Activated naive CD8-positive, alpha-beta T cell (primary cell): ENCODE measurements around the gene SYN1.
"Not testable (repeated sequence)": the region's sequence is repeated elsewhere in the genome, so short reads cannot be mapped to it uniquely, and the experiment has no call there.

ENCODE experiments used
- H3K27ac Mint-ChIP-seq: one replicate; pipeline ENCODE4 v1.8.0; 2021; ENCODE audit warnings: mixed read lengths
- H3K27me3 Mint-ChIP-seq: one replicate; pipeline ENCODE4 v1.8.0; 2021; ENCODE audit warnings: mixed read lengths
- H3K36me3 Mint-ChIP-seq: one replicate; pipeline ENCODE4 v1.8.0; 2021; ENCODE audit warnings: mixed read lengths
- H3K4me1 Mint-ChIP-seq: one replicate; pipeline ENCODE4 v1.8.0; 2021; ENCODE audit warnings: low read depth, mixed read lengths
- H3K4me3 Mint-ChIP-seq: one replicate; pipeline ENCODE4 v1.8.0; 2021; ENCODE audit warnings: mild to moderate bottlenecking, mixed read lengths
- H3K9me3 Mint-ChIP-seq: one replicate; pipeline ENCODE4 v1.8.0; 2021; ENCODE audit warnings: low read depth, mixed read lengths

SYN1 gene

GRCh38 chrX:47619486-47620302, at the start of gene SYN1:
Gene SYN1, minus strand, starts transcription at chrX:47619857. Its CDS starts 129 bp downstream, at chrX:47619728.
- Mint-ChIP-seq H3K9me3 (no peaks in the 10 kb centered on the region), H3K27me3 (no peaks in the 10 kb centered on the region), H3K27ac (no peak within 1 kb of the TSS), H3K4me1 (peaks cover 17% of the 10 kb centered on the region), H3K4me3 (peak within 1 kb of the TSS; percentile 75), H3K36me3 (no peaks in the 10 kb centered on the region)

GRCh38 chrX:47665797-47666196, 46.1 kb upstream of the SYN1 start:
- not testable (repeated sequence) for H3K4me3 Mint-ChIP-seq, H3K27me3 Mint-ChIP-seq, H3K36me3 Mint-ChIP-seq, H3K9me3 Mint-ChIP-seq, H3K27ac Mint-ChIP-seq
- peaks cover 11% of the 10 kb centered on the region for H3K4me1 Mint-ChIP-seq

GRCh38 chrX:47664737-47665136, 45.1 kb upstream of the SYN1 start:
- Mint-ChIP-seq H3K27me3 (no peaks in the 10 kb centered on the region), H3K4me1 (peaks cover 13% of the 10 kb centered on the region), H3K27ac (peak overlapping the region; percentile 66), H3K9me3 (no peaks in the 10 kb centered on the region), H3K4me3 (no peak overlapping the region), H3K36me3 (no peaks in the 10 kb centered on the region)

- Mint-ChIP-seq H3K27ac (peak overlapping the region; percentile 97), H3K4me3 (peak overlapping the region; percentile 52), H3K4me1 (peaks cover 25% of the 10 kb centered on the region), H3K27me3 (no peaks in the 10 kb centered on the region), H3K36me3 (no peaks in the 10 kb centered on the region), H3K9me3 (no peaks in the 10 kb centered on the region)
These were observed 42.5 kb upstream of the SYN1 start for GRCh38 chrX:47662144-47662657.

- Mint-ChIP-seq H3K27ac (no peak overlapping the region), H3K4me3 (no peak overlapping the region), H3K4me1 (peaks cover 30% of the 10 kb centered on the region), H3K36me3 (no peaks in the 10 kb centered on the region), H3K27me3 (no peaks in the 10 kb centered on the region), H3K9me3 (no peaks in the 10 kb centered on the region)
These were observed 41.9 kb upstream of the SYN1 start for GRCh38 chrX:47661539-47661938.

GRCh38 chrX:47659421-47659726, 39.7 kb upstream of the SYN1 start:
- H3K27me3 Mint-ChIP-seq: no peaks in the 10 kb centered on the region
- peak overlapping the region; percentile 96 for H3K27ac Mint-ChIP-seq
- H3K4me1 Mint-ChIP-seq: peaks cover 37% of the 10 kb centered on the region
- H3K36me3 Mint-ChIP-seq: peaks cover 2% of the 10 kb centered on the region
- H3K4me3 Mint-ChIP-seq: peak overlapping the region; percentile 90
- no peaks in the 10 kb centered on the region for H3K9me3 Mint-ChIP-seq

- H3K27ac Mint-ChIP-seq: peak within 1 kb of the TSS; percentile 96
- no peaks in the 10 kb centered on the region for H3K9me3 Mint-ChIP-seq
- H3K27me3 Mint-ChIP-seq: no peaks in the 10 kb centered on the region
- peaks cover 37% of the 10 kb centered on the region for H3K4me1 Mint-ChIP-seq
- peaks cover 2% of the 10 kb centered on the region for H3K36me3 Mint-ChIP-seq
- H3K4me3 Mint-ChIP-seq: peak within 1 kb of the TSS; percentile 90
These were observed 39.2 kb upstream of the SYN1 start, which contains the start of gene UXT for GRCh38 chrX:47658684-47659420. Gene UXT, minus strand, starts transcription at chrX:47659180. Its CDS starts 253 bp downstream, at chrX:47658927.

- Mint-ChIP-seq H3K36me3 (peaks cover 2% of the 10 kb centered on the region), H3K4me3 (peak overlapping the region; percentile 90), H3K9me3 (no peaks in the 10 kb centered on the region), H3K27ac (peak overlapping the region; percentile 96), H3K4me1 (peaks cover 41% of the 10 kb centered on the region), H3K27me3 (no peaks in the 10 kb centered on the region)
These were observed 38.6 kb upstream of the SYN1 start for GRCh38 chrX:47658301-47658683.

- peaks cover 5% of the 10 kb centered on the region for H3K36me3 Mint-ChIP-seq
- H3K4me3 Mint-ChIP-seq: peak overlapping the region; percentile 89
- no peaks in the 10 kb centered on the region for H3K9me3 Mint-ChIP-seq
- no peaks in the 10 kb centered on the region for H3K27me3 Mint-ChIP-seq
- peak overlapping the region; percentile 93 for H3K27ac Mint-ChIP-seq
- H3K4me1 Mint-ChIP-seq: peaks cover 47% of the 10 kb centered on the region
These were observed 31.6 kb upstream of the SYN1 start for GRCh38 chrX:47651043-47651905.

- H3K27ac Mint-ChIP-seq: peak within 1 kb of the TSS; percentile 93
- no peaks in the 10 kb centered on the region for H3K9me3 Mint-ChIP-seq
- H3K4me1 Mint-ChIP-seq: peaks cover 45% of the 10 kb centered on the region
- peak within 1 kb of the TSS; percentile 89 for H3K4me3 Mint-ChIP-seq
- no peaks in the 10 kb centered on the region for H3K27me3 Mint-ChIP-seq
- H3K36me3 Mint-ChIP-seq: peaks cover 3% of the 10 kb centered on the region
These were observed 30.7 kb upstream of the SYN1 start, which contains the start of gene ELK1 for GRCh38 chrX:47650164-47651042. Gene ELK1, minus strand, starts transcription at chrX:47650563. Its CDS starts 9,122 bp downstream, at chrX:47641441.

GRCh38 chrX:47649781-47650163, 30.1 kb upstream of the SYN1 start:
- peak overlapping the region; percentile 89 for H3K4me3 Mint-ChIP-seq
- H3K9me3 Mint-ChIP-seq: no peaks in the 10 kb centered on the region
- peaks cover 48% of the 10 kb centered on the region for H3K4me1 Mint-ChIP-seq
- peaks cover 3% of the 10 kb centered on the region for H3K36me3 Mint-ChIP-seq
- H3K27ac Mint-ChIP-seq: peak overlapping the region; percentile 79
- H3K27me3 Mint-ChIP-seq: no peaks in the 10 kb centered on the region

- H3K4me3 Mint-ChIP-seq: peak overlapping the region; percentile 89
- H3K36me3 Mint-ChIP-seq: peaks cover 3% of the 10 kb centered on the region
- no peaks in the 10 kb centered on the region for H3K9me3 Mint-ChIP-seq
- peaks cover 53% of the 10 kb centered on the region for H3K4me1 Mint-ChIP-seq
- no peaks in the 10 kb centered on the region for H3K27me3 Mint-ChIP-seq
- H3K27ac Mint-ChIP-seq: peak overlapping the region; percentile 82
These were observed 29.6 kb upstream of the SYN1 start for GRCh38 chrX:47649271-47649670.

- peak overlapping the region; percentile 89 for H3K4me3 Mint-ChIP-seq
- no peaks in the 10 kb centered on the region for H3K9me3 Mint-ChIP-seq
- H3K36me3 Mint-ChIP-seq: peaks cover 3% of the 10 kb centered on the region
- peak overlapping the region; percentile 82 for H3K27ac Mint-ChIP-seq
- peaks cover 54% of the 10 kb centered on the region for H3K4me1 Mint-ChIP-seq
- no peaks in the 10 kb centered on the region for H3K27me3 Mint-ChIP-seq
These were observed 28.7 kb upstream of the SYN1 start for GRCh38 chrX:47648376-47648775.

GRCh38 chrX:47646636-47647035, 27.0 kb upstream of the SYN1 start:
- H3K9me3 Mint-ChIP-seq: no peaks in the 10 kb centered on the region
- H3K27ac Mint-ChIP-seq: peak overlapping the region; percentile 46
- peaks cover 51% of the 10 kb centered on the region for H3K4me1 Mint-ChIP-seq
- no peaks in the 10 kb centered on the region for H3K27me3 Mint-ChIP-seq
- H3K4me3 Mint-ChIP-seq: no peak overlapping the region
- H3K36me3 Mint-ChIP-seq: peaks cover 3% of the 10 kb centered on the region
